Stimulated activated CD4-positive, alpha-beta T cell treated with anti-CD3 and anti-CD28 coated beads, Interleukin-12 subunit alpha, Interleukin-12 subunit beta, amount 100 ng/mL, for 24 hours (primary cell): Measurements from ENCODE around the gene MT1M.
"Not testable (repeated sequence)": the region's sequence is repeated elsewhere in the genome, so short reads cannot be mapped to it uniquely, and the experiment has no call there.

ENCODE experiments used
- DNase-seq, 2 experiments: peaks; one replicate each; pipeline ENCODE4 v3.0.0-alpha.2; 2020; ENCODE audit warnings: low read depth in 2 of 2

MT1M gene

DNA sequence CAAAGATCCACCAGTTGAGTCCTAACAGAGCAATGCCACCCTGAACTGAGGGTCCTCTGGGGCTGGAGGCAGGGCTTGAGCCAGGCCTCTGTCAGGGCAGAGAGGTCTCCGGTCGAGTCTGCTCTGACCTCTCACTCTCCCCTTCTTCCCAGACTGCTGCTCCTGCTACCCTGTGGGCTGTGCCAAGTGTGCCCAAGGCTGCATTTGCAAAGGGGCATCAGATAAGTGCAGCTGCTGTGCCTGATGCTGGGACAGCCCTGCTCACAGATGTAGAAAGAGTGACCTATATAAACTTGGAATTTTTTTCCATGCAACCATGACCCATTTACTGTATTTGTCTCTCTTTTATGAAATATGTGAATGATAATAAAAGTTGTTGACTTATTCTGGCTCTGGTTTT lies 16.8 kb downstream of the MT1M start:
- DNase-seq: no peak

DNA sequence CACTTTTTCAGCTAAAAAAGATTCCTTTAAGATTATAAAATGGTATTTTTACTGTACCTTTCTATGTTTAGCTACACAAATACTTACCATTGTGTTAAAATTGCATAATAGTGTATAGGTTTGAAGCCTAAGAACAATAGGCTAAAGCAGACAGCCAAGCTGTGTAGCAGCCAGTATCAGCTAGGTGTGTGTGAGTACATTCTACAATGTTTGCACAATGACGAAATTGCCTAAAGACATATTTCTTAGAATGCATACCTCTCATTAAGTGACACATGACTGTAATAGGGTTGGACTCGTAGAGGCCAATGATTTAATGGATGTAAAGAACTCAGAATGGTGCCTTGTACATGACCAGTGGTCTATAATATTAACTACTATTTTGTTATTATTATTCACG lies 17.4 kb downstream of the MT1M start:
- no peak for DNase-seq

DNA sequence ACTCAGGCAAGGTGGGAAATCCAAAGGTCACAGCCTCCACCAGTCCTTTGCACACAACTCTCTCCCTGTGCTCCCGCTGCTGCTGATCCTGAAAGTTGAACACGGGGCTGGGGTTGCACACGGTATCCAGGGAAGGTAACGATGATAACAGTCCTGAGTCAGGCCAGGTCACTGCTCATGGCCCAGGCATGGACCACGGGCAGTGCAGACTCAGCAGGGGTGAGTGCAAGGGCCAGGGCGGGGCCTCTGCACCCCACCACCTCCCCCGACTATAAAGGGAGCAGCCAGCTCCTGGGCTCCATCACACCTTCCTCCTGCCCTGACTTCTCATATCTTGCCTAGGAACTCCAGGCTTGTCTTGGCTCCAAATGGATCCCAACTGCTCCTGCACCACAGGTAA lies 19.1 kb downstream of the MT1M start, which contains the start of gene MT1B:
Gene MT1B, plus strand, starts transcription at position 301 of the 400 bp plus-strand sequence. Its CDS starts 68 bp downstream, at position 369.
- no peak for DNase-seq

DNA sequence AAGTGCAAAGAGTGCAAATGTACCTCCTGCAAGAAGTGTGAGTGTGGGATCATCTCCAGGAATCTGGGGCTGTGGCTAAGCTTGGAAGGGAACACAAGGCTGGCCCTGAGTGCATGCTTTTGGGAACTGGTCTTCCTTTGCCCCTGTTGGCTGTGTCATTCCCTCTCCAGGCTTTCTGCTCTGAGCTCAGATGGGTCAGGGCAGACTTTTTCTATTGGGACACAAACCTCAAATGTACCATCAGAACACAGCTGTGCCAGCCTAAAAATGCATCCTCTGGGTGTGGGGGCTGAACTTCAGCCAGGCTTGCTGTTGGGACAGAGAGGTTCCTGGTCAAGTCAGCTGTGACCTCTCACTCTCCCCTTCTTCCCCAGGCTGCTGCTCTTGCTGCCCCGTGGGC lies 20.1 kb downstream of the MT1M start:
- no peak for DNase-seq

DNA sequence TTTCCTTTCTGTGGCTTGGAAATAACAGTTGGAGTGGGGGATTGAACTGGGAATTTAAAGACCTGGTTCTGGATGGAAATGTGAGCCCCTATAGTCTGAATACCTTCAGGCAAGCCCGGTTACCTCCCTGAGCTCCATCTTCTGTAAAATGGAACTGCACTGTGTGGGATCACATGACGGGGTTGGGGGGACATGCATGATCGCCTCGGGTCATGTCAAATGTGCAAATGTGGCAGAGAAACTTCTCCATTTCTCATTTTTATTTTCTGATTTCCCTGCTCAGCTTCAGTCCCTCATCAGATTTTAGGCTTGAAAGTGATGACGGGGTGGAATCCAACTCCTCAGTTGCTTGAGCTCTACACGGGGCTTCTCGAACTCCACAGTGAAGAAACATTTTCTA lies 20.8 kb downstream of the MT1M start:
- DNase-seq: no peak

DNA sequence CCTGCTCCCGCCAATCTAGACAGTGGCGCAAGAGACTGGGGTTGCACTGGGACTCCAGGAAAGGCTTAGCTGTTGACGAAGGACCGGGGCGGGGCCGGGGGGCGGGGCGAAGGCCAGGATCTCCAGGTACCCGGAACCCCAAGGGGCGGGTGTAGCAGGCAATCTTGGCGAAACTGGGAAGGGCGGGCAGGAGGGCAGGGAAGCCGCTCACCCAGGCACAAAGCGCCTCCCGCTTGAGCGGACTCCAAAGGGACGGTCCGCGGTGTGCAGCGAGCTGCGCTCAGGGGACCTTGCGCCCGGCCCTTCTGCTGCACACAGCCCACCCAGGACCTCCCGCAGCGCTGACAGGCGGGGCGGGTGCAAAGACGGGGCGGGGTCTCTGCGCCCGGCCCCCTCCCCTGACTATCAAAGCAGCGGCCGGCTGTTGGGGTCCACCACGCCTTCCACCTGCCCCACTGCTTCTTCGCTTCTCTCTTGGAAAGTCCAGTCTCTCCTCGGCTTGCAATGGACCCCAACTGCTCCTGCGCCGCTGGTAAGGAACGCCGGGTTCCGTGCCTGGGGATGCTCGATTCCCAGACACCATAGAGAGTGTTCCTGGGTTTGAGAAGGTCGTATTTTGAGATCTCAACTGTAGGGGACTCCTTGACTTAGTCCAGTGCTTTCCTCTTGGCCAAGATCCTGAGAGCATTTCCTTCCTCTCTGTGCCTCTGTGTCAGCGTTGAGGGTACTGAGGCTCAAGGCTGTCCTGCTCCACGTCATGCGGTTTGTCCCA lies 25.3 kb downstream of the MT1M start, which contains the start of gene MT1F:
Gene MT1F, plus strand, starts transcription at position 405 of the 772 bp plus-strand sequence. Its CDS starts 100 bp downstream, at position 505.
- peak; percentile 55 to 73 for DNase-seq

DNA sequence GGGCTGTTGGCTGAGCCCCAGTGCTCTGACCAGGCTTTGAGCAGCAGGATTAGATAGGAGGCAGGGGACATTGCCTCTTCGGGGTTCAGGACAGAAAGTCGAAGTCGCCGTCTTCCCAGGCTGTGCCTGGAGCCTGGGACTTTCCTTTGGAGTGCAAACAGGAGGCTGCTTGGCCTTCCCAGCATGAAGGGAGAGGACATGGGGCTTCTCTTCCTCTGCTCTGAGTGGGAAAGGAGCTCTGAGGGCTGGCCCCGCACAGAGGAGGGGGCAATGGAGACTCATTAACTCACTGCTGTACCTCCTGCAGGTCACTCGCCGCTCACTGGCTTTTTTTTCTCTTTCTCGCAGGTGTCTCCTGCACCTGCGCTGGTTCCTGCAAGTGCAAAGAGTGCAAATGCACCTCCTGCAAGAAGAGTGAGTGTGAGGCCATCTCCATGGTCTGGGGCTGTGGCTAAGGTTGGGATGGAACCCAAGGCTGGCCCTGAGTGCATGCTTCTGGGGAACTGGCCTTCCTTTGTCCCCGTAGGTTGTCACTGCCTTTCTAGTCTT lies 25.9 kb downstream of the MT1M start:
- no peak for DNase-seq

DNA sequence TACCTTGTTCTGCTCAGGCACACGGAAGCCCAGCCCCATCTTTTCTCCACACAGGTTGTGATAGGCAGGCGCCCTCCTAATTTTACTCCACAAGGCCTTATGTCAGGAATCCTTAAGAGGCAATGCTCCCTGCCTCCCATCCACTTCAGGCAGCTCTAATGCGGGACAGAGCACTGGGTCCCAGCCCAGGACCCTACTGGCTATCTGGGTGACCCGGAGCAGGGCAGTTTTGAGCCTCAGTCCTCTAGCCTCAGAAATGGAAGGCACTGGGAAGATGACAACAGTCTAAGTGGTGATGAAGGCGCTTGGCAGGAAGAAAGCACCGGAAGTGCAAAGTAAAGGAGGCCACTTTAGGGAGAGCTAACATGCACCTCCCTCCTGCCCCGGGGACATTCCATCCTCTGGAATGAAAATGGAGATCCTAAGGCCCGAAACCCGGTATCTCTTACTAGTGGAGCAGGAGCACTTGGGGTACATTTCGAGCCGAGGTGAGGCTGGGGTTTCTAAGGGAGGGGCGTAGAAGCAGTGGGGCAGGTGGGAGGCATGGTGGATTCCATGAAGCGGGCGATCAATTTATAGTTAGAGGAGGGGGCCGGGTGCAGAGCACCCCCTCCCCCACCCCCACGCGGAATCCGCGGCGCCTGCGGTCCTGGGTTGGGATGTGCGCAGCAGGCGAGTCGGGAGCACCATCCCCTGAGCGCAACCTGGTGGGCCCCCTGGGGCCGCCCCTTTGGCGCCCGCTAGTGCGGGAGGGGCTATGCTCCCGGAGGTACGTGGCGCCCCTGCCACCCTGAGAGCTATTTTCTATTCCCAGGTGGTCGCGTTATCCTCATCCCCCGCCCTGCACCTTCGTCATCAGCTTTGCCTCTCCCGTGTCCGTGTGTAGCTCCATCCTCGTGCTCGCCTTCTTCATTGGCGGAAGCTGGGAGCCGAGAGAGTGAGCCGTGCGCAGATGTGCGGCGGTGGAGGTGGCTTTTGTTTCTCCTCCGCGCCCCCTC lies 30.2 kb downstream of the MT1M start:
- no peak for DNase-seq

DNA sequence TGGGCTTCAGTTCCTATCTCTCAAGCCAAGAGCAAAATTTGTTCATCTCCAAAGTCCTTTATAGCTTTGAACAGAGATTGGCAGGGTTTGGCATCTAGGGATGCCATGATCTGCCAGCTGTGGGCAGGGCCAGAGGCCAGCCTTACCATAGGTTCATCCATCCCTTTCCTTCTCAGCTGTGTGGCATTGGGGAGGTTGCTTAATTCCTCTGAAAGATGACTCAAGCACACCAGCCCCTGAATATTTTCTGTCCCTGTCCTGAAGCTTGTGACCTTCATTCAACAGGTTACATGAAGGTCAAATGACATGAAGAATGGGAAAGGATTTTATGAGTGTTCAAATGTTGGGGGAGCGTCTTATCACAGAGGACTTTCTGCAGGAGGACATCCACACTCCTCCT lies 32.0 kb downstream of the MT1M start:
- no peak for DNase-seq

DNA sequence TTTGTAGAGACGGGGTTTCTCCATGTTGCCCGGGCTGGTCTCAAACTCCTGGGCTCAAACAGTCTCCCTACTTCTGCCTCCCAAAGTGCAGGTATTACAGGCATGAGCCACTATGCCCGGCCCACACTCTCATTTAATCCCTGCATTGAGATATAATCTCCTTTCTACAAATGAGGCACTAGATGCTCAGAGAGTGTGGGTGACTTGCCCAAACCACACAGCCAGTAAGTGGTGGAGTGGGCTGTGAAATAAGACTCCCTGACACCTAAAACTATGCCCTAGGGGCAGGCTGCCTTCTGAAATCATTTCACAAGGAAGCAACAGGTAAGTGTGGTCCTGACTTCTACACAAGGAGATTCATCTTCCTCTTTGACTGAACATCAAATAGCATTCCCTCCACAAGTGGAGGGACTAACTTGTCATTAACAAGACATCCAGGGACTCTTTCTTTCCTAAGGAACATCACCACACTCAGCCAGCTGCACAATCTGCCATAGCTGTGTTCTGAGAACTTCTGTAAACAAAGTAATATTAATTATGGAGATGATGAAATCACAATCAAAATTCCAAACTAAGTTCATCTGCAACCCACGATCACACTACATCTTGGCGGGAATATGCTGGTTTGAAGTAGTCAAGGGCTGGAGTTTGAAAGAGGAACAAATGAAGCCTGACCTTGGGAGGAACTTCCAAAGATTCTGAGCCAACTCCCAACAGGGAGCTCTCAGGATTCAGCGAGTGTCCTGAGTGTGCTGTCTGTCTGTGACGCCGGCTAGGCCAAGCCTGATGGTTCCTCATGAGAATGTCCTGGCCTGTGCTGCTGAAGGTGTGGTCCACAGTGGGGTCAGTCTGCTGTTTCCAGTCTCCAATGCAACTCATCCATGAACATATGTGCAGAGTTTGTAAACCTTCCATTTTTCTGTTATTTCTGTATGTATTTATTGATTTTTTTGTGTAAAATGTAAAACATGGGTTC lies 33.1 kb downstream of the MT1M start:
- DNase-seq: not testable (repeated sequence)

DNA sequence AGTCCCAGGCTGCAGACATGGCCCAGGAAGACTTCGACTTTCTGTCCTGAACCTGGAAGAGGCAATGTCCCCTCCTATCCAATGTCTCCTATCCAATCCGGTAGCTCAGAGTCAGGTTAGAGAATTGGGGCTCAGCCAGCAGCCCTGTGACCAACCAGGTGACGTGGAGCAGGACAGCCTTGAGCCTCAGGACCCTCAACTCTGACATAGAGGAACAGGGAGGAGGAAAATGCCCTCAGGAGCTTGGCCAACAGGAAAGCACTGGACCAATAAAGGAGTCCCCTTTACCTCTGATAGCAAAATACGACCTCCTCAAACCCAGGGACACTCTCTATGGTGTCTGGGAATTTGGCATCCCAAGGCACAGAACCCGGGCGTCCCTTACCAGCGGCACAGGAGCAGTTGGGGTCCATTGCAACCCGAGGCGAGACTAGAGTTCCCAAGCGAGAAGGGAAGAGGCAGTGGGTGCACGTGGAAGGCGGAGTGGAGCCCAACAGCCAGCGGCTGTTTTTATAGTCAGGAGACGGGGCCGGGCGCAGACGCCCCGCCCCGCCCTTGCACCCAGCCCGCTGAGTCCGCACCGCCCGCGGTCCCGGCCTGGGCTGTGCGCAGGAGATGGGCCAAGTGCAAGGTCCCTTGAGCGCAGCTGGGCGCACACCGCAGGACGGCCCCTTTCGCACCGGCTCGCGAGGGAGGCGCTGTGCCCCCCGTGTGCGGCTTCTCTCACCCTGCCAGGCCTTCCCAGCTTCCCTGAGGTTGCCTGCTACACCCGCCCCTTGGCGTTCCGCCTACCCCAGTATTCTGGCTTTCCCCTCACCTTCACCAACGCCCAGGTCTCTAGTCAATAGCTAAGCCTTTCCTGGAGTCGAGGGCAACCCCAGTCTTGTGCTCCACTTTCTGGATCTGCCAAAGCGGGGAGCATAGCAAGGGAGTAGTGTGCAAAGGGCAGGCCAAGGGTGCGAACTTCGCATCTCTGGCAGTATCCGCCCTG lies 35.4 kb downstream of the MT1M start, which contains the start of gene MT1G:
Gene MT1G, minus strand, starts transcription at position 485 of the 991 bp plus-strand sequence. Its CDS starts 72 bp downstream, at position 413.
- DNase-seq: no peak

DNA sequence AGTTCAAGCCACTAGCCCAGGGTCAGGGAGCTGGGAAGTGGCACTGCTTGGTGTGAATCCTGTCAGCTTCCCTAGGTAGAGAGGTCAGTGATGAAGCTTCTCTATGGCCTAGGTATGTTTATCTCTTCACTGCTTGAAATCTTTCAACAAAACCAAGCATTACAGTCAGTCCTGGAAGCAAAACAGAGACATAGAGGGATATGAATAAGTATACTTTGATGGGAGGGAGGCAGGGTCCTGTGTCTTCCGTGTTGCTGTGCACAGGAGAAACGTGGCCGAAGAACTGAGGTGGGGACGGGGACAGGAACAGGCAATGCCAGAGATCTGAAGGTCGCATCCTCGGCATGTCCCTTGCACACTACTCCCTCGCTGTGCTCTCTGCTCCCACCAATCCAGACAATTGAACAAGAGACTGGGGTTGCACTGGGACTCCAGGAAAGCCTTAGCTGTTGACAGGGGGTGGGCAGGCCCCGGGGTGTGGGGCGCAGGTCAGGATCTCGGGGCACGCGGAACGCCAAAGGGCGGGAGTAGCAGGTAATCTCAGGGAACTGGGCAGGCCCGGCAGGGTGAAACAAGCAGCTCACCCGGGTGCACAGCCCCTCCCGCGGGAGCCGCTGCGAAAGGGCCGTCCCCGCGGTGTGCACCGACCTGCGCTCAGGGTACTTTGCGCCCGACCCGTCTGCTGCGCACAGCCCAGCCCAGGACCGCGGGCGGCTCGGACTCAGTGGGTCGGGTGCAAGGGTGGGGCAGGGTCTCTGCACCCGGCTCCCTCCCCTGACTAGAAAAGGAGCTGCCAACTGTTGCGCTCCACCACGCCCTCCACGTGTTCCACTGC lies 36.8 kb downstream of the MT1M start, which contains the start of gene MT1H:
Gene MT1H, plus strand, starts transcription at position 810 of the 835 bp plus-strand sequence. CDS start 71 bp downstream, outside the sequence.
- no peak for DNase-seq

DNA sequence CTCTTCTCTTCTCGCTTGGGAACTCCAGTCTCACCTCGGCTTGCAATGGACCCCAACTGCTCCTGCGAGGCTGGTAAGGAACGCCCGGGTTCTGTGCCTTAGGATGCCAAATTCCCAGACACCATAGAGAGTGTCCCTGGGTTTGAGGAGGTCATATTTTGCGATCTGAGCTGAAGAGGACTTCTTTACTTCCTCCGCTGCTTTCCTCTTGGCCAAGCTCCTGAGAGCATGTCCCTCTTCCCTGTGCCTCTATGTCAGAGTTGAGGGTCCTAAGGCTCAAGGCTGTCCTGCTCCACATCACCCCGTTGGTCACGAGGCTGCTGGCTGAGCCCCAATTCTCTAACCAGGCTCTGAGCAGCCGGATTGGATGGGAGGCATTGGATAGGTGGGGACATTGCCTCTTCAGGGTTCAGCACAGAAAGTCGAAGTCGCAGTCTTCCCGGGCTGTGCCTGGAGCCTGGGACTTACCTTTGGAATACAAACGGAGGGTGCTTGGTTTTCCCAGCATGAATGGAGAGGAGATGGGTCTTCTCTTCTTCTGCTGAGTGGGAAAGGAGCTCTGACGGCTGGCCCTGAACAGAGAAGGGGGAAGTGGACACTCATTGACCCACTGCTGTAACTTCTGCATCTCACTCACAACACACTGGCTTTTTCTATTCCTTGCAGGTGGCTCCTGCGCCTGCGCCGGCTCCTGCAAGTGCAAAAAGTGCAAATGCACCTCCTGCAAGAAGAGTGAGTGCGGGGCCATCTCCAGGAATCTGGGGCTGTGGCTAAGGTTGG lies 37.6 kb downstream of the MT1M start:
- DNase-seq: no peak

DNA sequence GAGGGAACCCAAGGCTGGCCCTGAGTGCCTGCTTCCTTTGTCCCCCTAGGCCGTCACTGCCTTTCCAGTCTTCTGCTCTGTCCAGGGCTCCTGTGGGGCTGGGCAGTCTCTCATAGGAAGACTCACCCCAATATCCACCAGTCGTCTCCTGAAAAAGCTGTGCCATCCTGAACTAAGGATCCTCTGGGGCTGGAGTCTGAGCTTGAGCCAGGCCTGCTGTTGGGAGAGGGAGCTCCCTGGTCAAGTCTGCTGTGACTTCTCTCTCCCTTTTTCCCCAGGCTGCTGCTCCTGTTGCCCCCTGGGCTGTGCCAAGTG lies 38.1 kb downstream of the MT1M start:
- no peak for DNase-seq

DNA sequence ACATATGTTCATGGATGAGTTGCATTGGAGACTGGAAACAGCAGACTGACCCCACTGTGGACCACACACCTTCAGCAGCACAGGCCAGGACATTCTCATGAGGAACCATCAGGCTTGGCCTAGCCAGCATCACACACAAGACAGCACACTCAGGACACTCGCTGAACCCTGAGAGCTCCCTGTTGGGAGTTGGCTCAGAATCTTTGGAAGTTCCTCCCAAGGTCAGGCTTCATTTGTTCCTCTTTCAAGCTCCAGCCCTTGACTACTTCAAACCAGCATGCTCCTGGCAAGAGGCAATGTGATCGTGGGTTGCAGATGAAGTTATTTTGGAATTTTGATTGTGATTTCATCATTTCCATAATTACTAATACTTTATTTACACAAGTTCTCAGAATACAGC lies 39.2 kb downstream of the MT1M start:
- not testable (repeated sequence) for DNase-seq

DNA sequence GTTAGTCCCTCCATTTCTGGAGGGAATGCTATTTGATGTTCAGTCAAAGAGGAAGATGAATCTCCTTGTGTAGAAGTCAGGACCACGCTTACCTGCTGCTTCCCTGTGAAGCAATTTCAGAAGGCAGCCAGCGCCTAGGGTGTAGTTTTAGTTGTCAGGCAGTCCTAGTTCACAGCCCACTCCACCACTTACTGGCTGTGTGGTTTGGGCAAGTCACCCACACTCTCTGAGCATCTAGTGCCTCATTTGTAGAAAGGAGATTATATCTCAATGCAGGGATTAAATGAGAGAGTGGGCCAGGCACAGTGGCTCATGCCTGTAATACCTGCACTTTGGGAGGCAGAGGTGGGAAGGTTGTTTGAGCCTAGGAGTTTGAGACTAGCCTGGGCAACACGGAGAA lies 39.7 kb downstream of the MT1M start:
- DNase-seq: not testable (repeated sequence)

DNA sequence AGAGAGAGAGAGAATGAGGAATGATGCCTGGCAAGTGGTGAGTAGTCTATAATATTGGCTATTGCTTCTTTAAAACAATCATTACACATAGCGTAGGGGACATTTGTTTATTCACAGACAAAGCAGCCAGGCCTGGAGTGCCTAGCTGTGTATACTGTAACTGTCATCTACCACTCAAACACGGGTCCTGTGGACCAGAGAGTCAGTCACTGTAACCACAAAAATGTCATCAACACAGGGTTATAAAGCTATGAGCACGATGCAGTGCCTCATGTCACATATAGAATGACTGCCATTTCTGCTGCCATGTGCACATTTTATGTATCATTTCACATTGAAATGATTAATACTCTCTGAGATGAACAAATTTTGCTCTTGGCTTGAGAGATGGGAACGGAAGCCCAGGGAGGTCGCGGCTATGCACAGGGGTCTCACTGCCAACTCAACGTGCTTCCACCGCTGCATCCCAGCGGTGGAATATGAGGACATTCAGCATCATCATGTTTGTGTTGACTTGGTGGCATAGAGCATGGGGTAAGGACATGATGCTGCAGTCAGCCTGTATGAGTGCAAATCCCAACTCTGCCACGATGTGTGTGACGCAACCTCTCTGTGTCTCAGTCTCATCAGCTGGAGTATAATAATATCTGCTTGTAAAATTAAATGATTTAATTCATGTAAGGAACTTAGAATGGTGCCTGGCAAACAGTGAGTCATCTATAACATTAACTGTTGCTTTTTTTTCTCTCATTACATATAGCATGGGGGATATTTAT lies 40.5 kb downstream of the MT1M start:
- DNase-seq: no peak
